ENCODE results near the gene CD300C.
"Not testable (repeated sequence)": the region's sequence is repeated elsewhere in the genome, so short reads cannot be mapped to it uniquely, and the experiment has no call there.

The CD300C gene

GRCh38 chr17:74529243-74529642 lies 16.7 kb downstream of the CD300C start:
- DNase-seq: no peak

- DNase-seq: no peak
Measured at GRCh38 chr17:74528491-74529199, 17.3 kb downstream of the CD300C start.

GRCh38 chr17:74527756-74528155 lies 18.2 kb downstream of the CD300C start:
- no peak for DNase-seq

GRCh38 chr17:74527081-74527480 lies 18.8 kb downstream of the CD300C start:
- DNase-seq: no peak

GRCh38 chr17:74526681-74527080 lies 19.2 kb downstream of the CD300C start:
- DNase-seq: no peak

GRCh38 chr17:74525781-74526288 lies 20.1 kb downstream of the CD300C start:
- no peak for DNase-seq

- DNase-seq: no peak
Measured at GRCh38 chr17:74525465-74525725, 20.5 kb downstream of the CD300C start.

- no peak for DNase-seq
Measured at GRCh38 chr17:74524653-74525464, 21.1 kb downstream of the CD300C start.

- DNase-seq: no peak
Measured at GRCh38 chr17:74523308-74523707, 22.6 kb downstream of the CD300C start.

GRCh38 chr17:74522381-74523105 lies 23.4 kb downstream of the CD300C start:
- DNase-seq: no peak

GRCh38 chr17:74521701-74522201 lies 24.2 kb downstream of the CD300C start:
- DNase-seq: no peak

GRCh38 chr17:74520790-74521480 lies 25.0 kb downstream of the CD300C start:
- no peak for DNase-seq

GRCh38 chr17:74520016-74520434 lies 25.9 kb downstream of the CD300C start:
- DNase-seq: no peak

GRCh38 chr17:74518413-74518981 lies 27.4 kb downstream of the CD300C start:
- DNase-seq: not testable (repeated sequence)

GRCh38 chr17:74516561-74517328 lies 29.2 kb downstream of the CD300C start:
- no peak for DNase-seq

GRCh38 chr17:74515941-74516340 lies 30.0 kb downstream of the CD300C start:
- no peak for DNase-seq

- no peak for DNase-seq
Measured at GRCh38 chr17:74514632-74515334, 31.1 kb downstream of the CD300C start.

- no peak for DNase-seq
Measured at GRCh38 chr17:74513987-74514631, 31.8 kb downstream of the CD300C start.

GRCh38 chr17:74512624-74513091 lies 33.3 kb downstream of the CD300C start:
- DNase-seq: no peak

- DNase-seq: no peak
Measured at GRCh38 chr17:74512036-74512435, 33.9 kb downstream of the CD300C start.
